ENCODE results near the gene FAM20C.

GRCh38 chr7:218316-218715, 25.9 kb downstream of the FAM20C start:
- no peak for TF ChIP-seq CTCF (IDR thresholded peaks at IDR 0.05)
- TF ChIP-seq POLR2A (IDR thresholded peaks at IDR 0.05), result no peak
- TF ChIP-seq POLR2AphosphoS5 (IDR thresholded peaks at IDR 0.05), result no peak

Data from suprapubic skin (tissue), 4 donors.